Body of pancreas (tissue), 4 donors: ENCODE measurements around the gene AHCYL2. TPM values are rescaled to one million over a fixed set of nuclear protein-coding genes. Genes with fewer than 3 reads are reported as not detected.

Experiments
- ATAC-seq: fragments of 150-250 bp; one replicate; pipeline ENCODE4 v1.9.1; 2016
- DNase-seq, 4 donors: peaks; one replicate each; pipeline ENCODE4 v3.0.0-alpha.2; 2019
- H3K27ac ChIP-seq, 4 donors: fragments of 200-600 bp; sonication (generic); 1 replicate in 3 of 4; 2 replicates in 1 of 4; pipeline versions ENCODE4 v1.5.1 to v1.6.1; 2016 to 2019; ENCODE audit warnings: mild to moderate bottlenecking in 1 of 4, mixed read lengths in 1 of 4, moderate library complexity in 1 of 4
- H3K27me3 ChIP-seq, 2 donors: fragments of 200-600 bp; sonication (generic); one replicate each; pipeline ENCODE4 v1.6.0; 2016; ENCODE audit warnings: mild to moderate bottlenecking in 1 of 2
- H3K36me3 ChIP-seq, 2 donors: fragments of 200-600 bp; sonication (generic); replicated peaks in 1 of 2; 2 replicates each; pipeline ENCODE4 v1.5.1; 2016; ENCODE audit warnings: low read depth in 2 of 2; ENCODE audit not compliant: insufficient read depth in 1 of 2
- H3K4me1 ChIP-seq: fragments of 200-600 bp; sonication (generic); one replicate; pipeline ENCODE4 v1.6.0; 2016
- H3K4me3 ChIP-seq, 2 donors: fragments of 200-600 bp; sonication (generic); 1 replicate in 1 of 2; 2 replicates in 1 of 2; pipeline ENCODE4 v1.5.1; 2016 to 2019
- H3K9me3 ChIP-seq, 3 donors: fragments of 200-600 bp; sonication (generic); 1 replicate in 2 of 3; 2 replicates in 1 of 3; pipeline ENCODE4 v1.5.1; 2016
- POLR2A ChIP-seq, 3 donors: fragments of 450-650 bp; IDR thresholded peaks; one replicate each; pipeline ENCODE4 v1.6.1; 2016; ENCODE audit warnings: antibody characterized with exemption in 3 of 3, mild to moderate bottlenecking in 2 of 3
- WGBS, 2 donors: methylation state at CpG; one replicate each; pipeline ENCODE4 v1.1.5; 2017; 5-methylcytosine and 5-hydroxymethylcytosine counted together
- intact Hi-C: fragments of 100-400 bp; cut with DNase I; formaldehyde crosslinking; loops from one replicate; pipeline ENCODE4 v1.15.1; 2023
- total RNA-seq, 2 donors: library from RNA; depleted of rRNA; stranded (reverse); fragments of >200 nt; gene quantifications; one replicate each; pipeline ENCODE4 v1.1.0, GENCODE V29; 2016
- TF ChIP-seq, protein P1 (sequence below), 7 experiments: fragments of 450-650 bp in 4 of 7; fragments of 200-600 bp in 3 of 7; sonication (generic) in 3 of 7; IDR thresholded peaks; one replicate each; pipeline ENCODE4 v1.5.1; 2016 to 2019; ENCODE audit warnings: antibody characterized with exemption in 7 of 7

The AHCYL2 gene
- total RNA-seq, 2 donors from 2014 or later: 9.3 to 51.4 TPM

GRCh38 chr7:129359638-129360037, 134.8 kb downstream of the AHCYL2 start:
- whole genome bisulfite sequencing, 2 donors: 90 to 95% methylated on average over 1 of the region's 1 CpG
- peaks cover 10% of the 10 kb centered on the region for H3K4me1 ChIP-seq
- H3K27ac ChIP-seq: no peak overlapping the region
- no peak for DNase-seq
- H3K4me3 ChIP-seq: no peak overlapping the region
- intact Hi-C loops: loop anchor here (10.0 kb wide), 1 partner anchor 115 kb away; no protein-coding TSS in a partner anchor
- no peaks in the 10 kb centered on the region for H3K27me3 ChIP-seq
- no peaks in the 10 kb centered on the region for H3K9me3 ChIP-seq
- no peak for ATAC-seq
- TF ChIP-seq, protein P1, sequence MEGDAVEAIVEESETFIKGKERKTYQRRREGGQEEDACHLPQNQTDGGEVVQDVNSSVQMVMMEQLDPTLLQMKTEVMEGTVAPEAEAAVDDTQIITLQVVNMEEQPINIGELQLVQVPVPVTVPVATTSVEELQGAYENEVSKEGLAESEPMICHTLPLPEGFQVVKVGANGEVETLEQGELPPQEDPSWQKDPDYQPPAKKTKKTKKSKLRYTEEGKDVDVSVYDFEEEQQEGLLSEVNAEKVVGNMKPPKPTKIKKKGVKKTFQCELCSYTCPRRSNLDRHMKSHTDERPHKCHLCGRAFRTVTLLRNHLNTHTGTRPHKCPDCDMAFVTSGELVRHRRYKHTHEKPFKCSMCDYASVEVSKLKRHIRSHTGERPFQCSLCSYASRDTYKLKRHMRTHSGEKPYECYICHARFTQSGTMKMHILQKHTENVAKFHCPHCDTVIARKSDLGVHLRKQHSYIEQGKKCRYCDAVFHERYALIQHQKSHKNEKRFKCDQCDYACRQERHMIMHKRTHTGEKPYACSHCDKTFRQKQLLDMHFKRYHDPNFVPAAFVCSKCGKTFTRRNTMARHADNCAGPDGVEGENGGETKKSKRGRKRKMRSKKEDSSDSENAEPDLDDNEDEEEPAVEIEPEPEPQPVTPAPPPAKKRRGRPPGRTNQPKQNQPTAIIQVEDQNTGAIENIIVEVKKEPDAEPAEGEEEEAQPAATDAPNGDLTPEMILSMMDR (IDR thresholded peaks at IDR 0.05): no peak
- no peak for TF ChIP-seq POLR2A (IDR thresholded peaks at IDR 0.05)
- H3K36me3 ChIP-seq: no peaks in the 10 kb centered on the region

GRCh38 chr7:129361771-129362170, 136.9 kb downstream of the AHCYL2 start:
- DNase-seq: no peak
- Histone ChIP-seq H3K9me3 (no peaks in the 10 kb centered on the region), H3K27ac (no peak overlapping the region), H3K4me1 (peaks cover 10% of the 10 kb centered on the region), H3K36me3 (no peaks in the 10 kb centered on the region), H3K27me3 (no peaks in the 10 kb centered on the region), H3K4me3 (no peak overlapping the region)
- no peak for ATAC-seq
- 87 to 100% methylated on average over 1 of the region's 1 CpG for WGBS, 2 donors
- no peak for TF ChIP-seq POLR2A (IDR thresholded peaks at IDR 0.05)
- TF ChIP-seq, protein P1 (IDR thresholded peaks at IDR 0.05): no peak
- intact Hi-C loops: loop anchor here (10.0 kb wide), 1 partner anchor 113 kb away; no protein-coding TSS in a partner anchor

- no peaks in the 10 kb centered on the region for H3K36me3 ChIP-seq
- DNase-seq (no peak), ATAC-seq (no peak)
- intact Hi-C loops: loop anchor here (10.0 kb wide), 1 partner anchor 112 kb away; no protein-coding TSS in a partner anchor
- H3K4me1 ChIP-seq: peaks cover 12% of the 10 kb centered on the region
- no peaks in the 10 kb centered on the region for H3K9me3 ChIP-seq
- H3K4me3 ChIP-seq: no peak overlapping the region
- no peak overlapping the region for H3K27ac ChIP-seq
- no peak for TF ChIP-seq POLR2A (IDR thresholded peaks at IDR 0.05)
- TF ChIP-seq, protein P1 (IDR thresholded peaks at IDR 0.05): no peak
- H3K27me3 ChIP-seq: no peaks in the 10 kb centered on the region
Observed at GRCh38 chr7:129362496-129362895, 137.7 kb downstream of the AHCYL2 start.

- ATAC-seq (no peak), DNase-seq (no peak)
- Histone ChIP-seq H3K27me3 (no peaks in the 10 kb centered on the region), H3K36me3 (no peaks in the 10 kb centered on the region), H3K27ac (peak overlapping the region in 2 of 4 donors; percentile 36 to 62), H3K9me3 (no peaks in the 10 kb centered on the region), H3K4me1 (peaks cover 16% of the 10 kb centered on the region), H3K4me3 (no peak overlapping the region)
- WGBS, 2 donors: 53 to 79% methylated on average over 1 of the region's 1 CpG
- TF ChIP-seq POLR2A (IDR thresholded peaks at IDR 0.05): no peak
- TF ChIP-seq, protein P1 (IDR thresholded peaks at IDR 0.05): no peak
- intact Hi-C loops: loop anchor here (10.0 kb wide), 1 partner anchor 107 kb away; no protein-coding TSS in a partner anchor
Observed at GRCh38 chr7:129367349-129367699, 142.5 kb downstream of the AHCYL2 start.

DNA sequence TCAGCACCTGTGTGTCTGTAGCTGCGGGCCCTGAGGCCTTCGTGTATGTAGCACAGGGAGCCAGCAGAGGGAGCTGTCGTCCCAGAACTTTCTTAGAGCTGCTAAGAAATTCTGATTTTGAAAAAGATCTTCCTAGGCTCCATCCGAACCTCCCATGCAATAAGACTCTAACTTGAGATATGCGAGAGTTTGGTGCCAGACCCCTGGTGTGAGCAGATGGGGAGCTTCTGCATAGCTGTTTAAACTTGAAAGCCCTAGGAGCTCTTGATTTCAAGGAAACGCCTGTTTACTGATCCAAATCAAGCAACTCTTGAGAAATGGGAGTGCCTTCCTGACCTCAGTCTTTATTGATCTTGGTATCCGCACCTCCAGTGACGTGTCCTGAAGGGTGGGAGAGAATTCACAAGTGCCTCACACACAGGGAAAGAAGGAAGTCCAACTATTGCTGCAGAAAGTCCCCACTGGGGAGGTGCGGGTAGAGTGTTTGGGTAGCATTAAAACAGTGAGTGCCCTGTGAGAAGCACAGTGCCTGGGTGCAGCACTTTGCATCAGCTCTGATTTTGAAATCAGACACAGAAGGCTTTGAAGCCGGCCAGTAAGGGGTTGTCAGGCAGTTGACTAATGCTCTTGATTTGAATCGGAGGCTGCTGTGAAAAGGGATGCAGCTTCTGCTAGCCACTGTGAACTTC, 143.0 kb downstream of the AHCYL2 start:
- H3K9me3 ChIP-seq: no peaks in the 10 kb centered on the region
- intact Hi-C loops: loop anchor here (10.0 kb wide), 1 partner anchor 107 kb away; no protein-coding TSS in a partner anchor
- peak overlapping the region in 3 of 4 donors; percentile 4 to 62 (median 36) for H3K27ac ChIP-seq
- H3K27me3 ChIP-seq: no peaks in the 10 kb centered on the region
- peak; percentile 77 to 86 (median 80) for DNase-seq
- ATAC-seq: peak; percentile 86
- H3K36me3 ChIP-seq: no peaks in the 10 kb centered on the region
- TF ChIP-seq POLR2A (IDR thresholded peaks at IDR 0.05): peak in 2 of 3 donors; percentile 25 to 31
- TF ChIP-seq, protein P1 (IDR thresholded peaks at IDR 0.05): peak; percentile 74 to 84 (median 82)
- H3K4me3 ChIP-seq: no peak overlapping the region
- H3K4me1 ChIP-seq: peaks cover 16% of the 10 kb centered on the region
- WGBS, 2 donors: 8 to 18% methylated on average over 8 to 11 of the region's 11 CpGs
